Measurements from ENCODE around the gene TRIM10. TPM values are rescaled to one million over a fixed set of nuclear protein-coding genes. Genes with fewer than 3 reads are reported as not detected.

The TRIM10 gene
- total RNA-seq, 3 donors from 2014 or later (not counting 1 experiment from before 2014, with no cell fraction given): not detected

- 71% methylated on average over 7 of the region's 7 CpGs for WGBS (ENCODE audit: insufficient coverage)
- H3K36me3 Mint-ChIP-seq: no peaks in the 10 kb centered on the region
- ATAC-seq: no peak
Observed at GRCh38 chr6:30206152-30206551, 45.1 kb upstream of the TRIM10 start.

GRCh38 chr6:30204116-30204515, 43.1 kb upstream of the TRIM10 start:
- TF ChIP-seq CTCF (IDR thresholded peaks at IDR 0.05): no peak
- 100% methylated on average over 1 of the region's 1 CpG for WGBS (ENCODE audit: insufficient coverage)
- Histone ChIP-seq H3K9me3 (ENCODE audit: control insufficient read depth, insufficient read depth, low read length) (no peaks in the 10 kb centered on the region), H3K27me3 (ENCODE audit: control insufficient read depth, insufficient read depth, low read length) (no peaks in the 10 kb centered on the region), H3K36me3 (ENCODE audit: control insufficient read depth, insufficient read depth, low read length) (peaks cover 25% of the 10 kb centered on the region), H3K4me3 (ENCODE audit: low read length) (no peak overlapping the region), H3K4me1 (ENCODE audit: control insufficient read depth, insufficient read depth, low read length) (peaks cover 31% of the 10 kb centered on the region), H3K27ac (ENCODE audit: low read length) (no peak overlapping the region)
- Mint-ChIP-seq H3K4me1 (peaks cover 75 to 79% of the 10 kb centered on the region in 2 donors), H3K4me3 (no peak overlapping the region), H3K9me3 (no peaks in the 10 kb centered on the region), H3K27ac (no peak overlapping the region), H3K36me3 (no peaks in the 10 kb centered on the region), H3K27me3 (ENCODE audit: low read depth in 2 of 2) (no peaks in the 10 kb centered on the region)
- DNase-seq: no peak
- intact Hi-C loops (cut with micrococcal nuclease): no loop called here
- ATAC-seq: no peak

More at GRCh38 chr6:30206152-30206551, 45.1 kb upstream of the TRIM10 start:
- Histone ChIP-seq H3K4me3 (ENCODE audit: low read length) (no peak overlapping the region), H3K9me3 (ENCODE audit: control insufficient read depth, insufficient read depth, low read length) (no peaks in the 10 kb centered on the region), H3K27me3 (ENCODE audit: control insufficient read depth, insufficient read depth, low read length) (no peaks in the 10 kb centered on the region), H3K36me3 (ENCODE audit: control insufficient read depth, insufficient read depth, low read length) (peaks cover 13% of the 10 kb centered on the region), H3K4me1 (ENCODE audit: control insufficient read depth, insufficient read depth, low read length) (peaks cover 29% of the 10 kb centered on the region), H3K27ac (ENCODE audit: low read length) (no peak overlapping the region)
- DNase-seq: no peak
- intact Hi-C loops (cut with micrococcal nuclease): no loop called here
- Mint-ChIP-seq H3K27me3 (ENCODE audit: low read depth in 2 of 2) (no peaks in the 10 kb centered on the region), H3K9me3 (no peaks in the 10 kb centered on the region), H3K4me3 (no peak overlapping the region), H3K27ac (peak overlapping the region in 1 of 2 donors; percentile 62), H3K4me1 (peaks cover 79 to 85% of the 10 kb centered on the region in 2 donors)
- TF ChIP-seq CTCF (IDR thresholded peaks at IDR 0.05): no peak

GRCh38 chr6:30202366-30202765, 41.4 kb upstream of the TRIM10 start:
- TF ChIP-seq CTCF (IDR thresholded peaks at IDR 0.05): no peak
- WGBS (ENCODE audit: insufficient coverage): 90% methylated on average over 2 of the region's 4 CpGs
- H3K36me3 Mint-ChIP-seq: no peaks in the 10 kb centered on the region
- intact Hi-C loops (cut with micrococcal nuclease): no loop called here
- peak overlapping the region in 1 of 2 donors; percentile 16 for H3K27ac Mint-ChIP-seq
- H3K27ac ChIP-seq (ENCODE audit: low read length): no peak overlapping the region
- no peak overlapping the region for H3K4me3 Mint-ChIP-seq
- no peak overlapping the region for H3K4me3 ChIP-seq (ENCODE audit: low read length)
- peaks cover 60 to 69% of the 10 kb centered on the region in 2 donors for H3K4me1 Mint-ChIP-seq
- no peaks in the 10 kb centered on the region for H3K9me3 ChIP-seq (ENCODE audit: control insufficient read depth, insufficient read depth, low read length)
- DNase-seq (no peak), ATAC-seq (no peak)
- peaks cover 41% of the 10 kb centered on the region for H3K36me3 ChIP-seq (ENCODE audit: control insufficient read depth, insufficient read depth, low read length)
- peaks cover 27% of the 10 kb centered on the region for H3K4me1 ChIP-seq (ENCODE audit: control insufficient read depth, insufficient read depth, low read length)
- H3K27me3 Mint-ChIP-seq (ENCODE audit: low read depth in 2 of 2): no peaks in the 10 kb centered on the region
- no peaks in the 10 kb centered on the region for H3K9me3 Mint-ChIP-seq
- H3K27me3 ChIP-seq (ENCODE audit: control insufficient read depth, insufficient read depth, low read length): no peaks in the 10 kb centered on the region
